ENCODE results near the gene ATP13A3.

The ATP13A3 gene

DNA sequence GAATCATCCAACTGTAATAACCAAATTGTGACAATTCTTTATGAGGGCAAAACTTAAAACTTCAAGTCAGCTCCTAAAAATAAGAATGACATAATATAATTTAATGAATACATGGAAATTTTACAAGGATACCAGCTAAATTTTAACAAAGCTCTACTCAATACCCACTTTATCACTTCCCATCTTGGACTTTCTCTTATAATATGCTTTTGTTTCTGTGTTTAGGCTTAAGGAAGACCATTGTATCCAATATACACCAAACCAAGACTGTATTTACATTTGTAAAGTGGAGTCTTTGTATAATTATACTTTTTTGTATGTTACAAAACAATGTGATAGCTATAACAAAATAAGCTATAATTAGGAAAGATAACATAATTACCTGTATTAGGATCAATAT, 16.8 kb downstream of the ATP13A3 start:
- TF ChIP-seq, protein P1, sequence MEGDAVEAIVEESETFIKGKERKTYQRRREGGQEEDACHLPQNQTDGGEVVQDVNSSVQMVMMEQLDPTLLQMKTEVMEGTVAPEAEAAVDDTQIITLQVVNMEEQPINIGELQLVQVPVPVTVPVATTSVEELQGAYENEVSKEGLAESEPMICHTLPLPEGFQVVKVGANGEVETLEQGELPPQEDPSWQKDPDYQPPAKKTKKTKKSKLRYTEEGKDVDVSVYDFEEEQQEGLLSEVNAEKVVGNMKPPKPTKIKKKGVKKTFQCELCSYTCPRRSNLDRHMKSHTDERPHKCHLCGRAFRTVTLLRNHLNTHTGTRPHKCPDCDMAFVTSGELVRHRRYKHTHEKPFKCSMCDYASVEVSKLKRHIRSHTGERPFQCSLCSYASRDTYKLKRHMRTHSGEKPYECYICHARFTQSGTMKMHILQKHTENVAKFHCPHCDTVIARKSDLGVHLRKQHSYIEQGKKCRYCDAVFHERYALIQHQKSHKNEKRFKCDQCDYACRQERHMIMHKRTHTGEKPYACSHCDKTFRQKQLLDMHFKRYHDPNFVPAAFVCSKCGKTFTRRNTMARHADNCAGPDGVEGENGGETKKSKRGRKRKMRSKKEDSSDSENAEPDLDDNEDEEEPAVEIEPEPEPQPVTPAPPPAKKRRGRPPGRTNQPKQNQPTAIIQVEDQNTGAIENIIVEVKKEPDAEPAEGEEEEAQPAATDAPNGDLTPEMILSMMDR (IDR thresholded peaks at IDR 0.05; ENCODE audit: borderline replicate concordance, control extremely low read depth, extremely low read depth, insufficient read depth, missing control alignments): no peak
- DNase-seq (ENCODE audit: low spot score): no peak
- in situ Hi-C loops (cut with MboI; ENCODE audit: low sequenced_read_pairs, unreplicated experiment): no loop called here

GRCh38 chr3:194468086-194468485, 18.7 kb downstream of the ATP13A3 start:
- DNase-seq (ENCODE audit: low spot score): no peak
- in situ Hi-C loops (cut with MboI; ENCODE audit: low sequenced_read_pairs, unreplicated experiment): no loop called here
- TF ChIP-seq, protein P1 (IDR thresholded peaks at IDR 0.05; ENCODE audit: borderline replicate concordance, control extremely low read depth, extremely low read depth, insufficient read depth, missing control alignments): no peak

GRCh38 chr3:194466761-194467356, 19.9 kb downstream of the ATP13A3 start:
- in situ Hi-C loops (cut with MboI; ENCODE audit: low sequenced_read_pairs, unreplicated experiment): no loop called here
- no peak for DNase-seq (ENCODE audit: low spot score)
- TF ChIP-seq, protein P1 (IDR thresholded peaks at IDR 0.05; ENCODE audit: borderline replicate concordance, control extremely low read depth, extremely low read depth, insufficient read depth, missing control alignments): no peak

DNA sequence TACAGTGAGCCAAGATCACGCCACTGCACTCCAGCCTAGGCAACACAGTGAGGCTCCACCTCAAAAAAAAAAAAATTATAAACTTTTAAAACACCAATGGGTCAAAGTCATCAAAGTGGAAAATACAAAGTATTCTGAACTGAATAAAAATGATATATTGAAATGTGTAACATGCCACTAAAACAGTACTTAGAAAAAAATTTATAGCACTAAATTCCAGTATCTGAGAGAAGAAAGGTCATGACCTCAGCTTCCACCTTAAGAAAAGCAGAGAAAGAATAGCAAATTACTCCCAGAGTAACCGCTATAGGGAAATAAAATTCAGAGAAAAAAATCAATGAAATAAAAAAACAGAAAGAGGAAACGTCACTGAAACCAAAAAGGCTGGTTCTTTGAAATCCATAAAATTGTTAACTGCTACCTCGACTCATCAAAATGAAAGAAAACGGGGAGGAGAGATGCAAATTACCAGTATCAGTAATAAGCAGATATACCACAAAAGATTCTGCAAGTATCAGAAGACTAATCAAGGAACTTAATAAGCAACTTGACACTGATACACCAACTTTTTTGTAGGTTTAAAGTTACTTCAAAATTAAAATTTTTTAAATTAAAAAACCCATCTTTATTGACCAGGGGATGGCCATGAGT, 20.8 kb downstream of the ATP13A3 start:
- TF ChIP-seq, protein P1 (IDR thresholded peaks at IDR 0.05; ENCODE audit: borderline replicate concordance, control extremely low read depth, extremely low read depth, insufficient read depth, missing control alignments): no peak
- in situ Hi-C loops (cut with MboI; ENCODE audit: low sequenced_read_pairs, unreplicated experiment): no loop called here
- DNase-seq (ENCODE audit: low spot score): no peak

GRCh38 chr3:194465246-194465645, 21.6 kb downstream of the ATP13A3 start:
- DNase-seq (ENCODE audit: low spot score): no peak
- in situ Hi-C loops (cut with MboI; ENCODE audit: low sequenced_read_pairs, unreplicated experiment): no loop called here
- TF ChIP-seq, protein P1 (IDR thresholded peaks at IDR 0.05; ENCODE audit: borderline replicate concordance, control extremely low read depth, extremely low read depth, insufficient read depth, missing control alignments): no peak

- DNase-seq (ENCODE audit: low spot score): no peak
- TF ChIP-seq, protein P1 (IDR thresholded peaks at IDR 0.05; ENCODE audit: borderline replicate concordance, control extremely low read depth, extremely low read depth, insufficient read depth, missing control alignments): no peak
- in situ Hi-C loops (cut with MboI; ENCODE audit: low sequenced_read_pairs, unreplicated experiment): no loop called here
Measured at GRCh38 chr3:194464692-194465091, 22.1 kb downstream of the ATP13A3 start.
